Endometrial microvascular endothelial cells (primary cell): ENCODE measurements around the gene PTPRD. TPM values are rescaled to one million over a fixed set of nuclear protein-coding genes. Genes with fewer than 3 reads are reported as not detected.
"Not testable (repeated sequence)": the region's sequence is repeated elsewhere in the genome, so short reads cannot be mapped to it uniquely, and the experiment has no call there.

Experiments used
- in situ Hi-C: cut with HindIII; loops from 2 replicates; pipeline ENCODE4 v1.10.0; 2017; ENCODE audit warnings: low sequenced_read_pairs, low pct_unique_long_range_greater_than_20kb; ENCODE audit errors: inconsistent ontology term
- total RNA-seq: library from RNA; depleted of rRNA; stranded (reverse); fragments of >200 nt; gene quantifications from one replicate; pipeline ENCODE4 v1.2.3, GENCODE V29; 2015; ENCODE audit errors: inconsistent ontology term

PTPRD gene
- total RNA-seq, 1 donor from 2014 or later = under 0.01 TPM

- in situ Hi-C loops = no loop called here
These were observed 1089.2 kb downstream of the PTPRD start for GRCh38 chr9:9523476-9524139.

DNA sequence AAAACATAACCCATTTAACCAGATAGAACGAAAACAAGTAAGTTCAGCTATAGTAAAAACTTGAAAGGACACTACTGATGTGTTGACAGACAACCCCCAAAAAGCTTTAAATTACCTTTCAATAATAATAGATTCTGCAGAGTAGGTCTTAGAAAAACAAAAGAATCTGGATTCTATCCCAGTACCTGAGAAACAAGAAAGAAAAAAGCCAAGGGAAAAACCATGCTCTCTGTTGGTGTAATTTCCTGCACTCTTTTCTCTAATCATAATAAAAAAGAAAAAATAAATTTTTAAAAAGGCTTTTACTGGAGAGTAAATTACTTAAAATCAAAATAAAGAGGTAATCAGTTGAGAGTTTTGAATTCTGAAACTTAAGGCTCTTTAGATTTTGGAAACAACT, 1090.4 kb downstream of the PTPRD start:
- in situ Hi-C loops = no loop called here

DNA sequence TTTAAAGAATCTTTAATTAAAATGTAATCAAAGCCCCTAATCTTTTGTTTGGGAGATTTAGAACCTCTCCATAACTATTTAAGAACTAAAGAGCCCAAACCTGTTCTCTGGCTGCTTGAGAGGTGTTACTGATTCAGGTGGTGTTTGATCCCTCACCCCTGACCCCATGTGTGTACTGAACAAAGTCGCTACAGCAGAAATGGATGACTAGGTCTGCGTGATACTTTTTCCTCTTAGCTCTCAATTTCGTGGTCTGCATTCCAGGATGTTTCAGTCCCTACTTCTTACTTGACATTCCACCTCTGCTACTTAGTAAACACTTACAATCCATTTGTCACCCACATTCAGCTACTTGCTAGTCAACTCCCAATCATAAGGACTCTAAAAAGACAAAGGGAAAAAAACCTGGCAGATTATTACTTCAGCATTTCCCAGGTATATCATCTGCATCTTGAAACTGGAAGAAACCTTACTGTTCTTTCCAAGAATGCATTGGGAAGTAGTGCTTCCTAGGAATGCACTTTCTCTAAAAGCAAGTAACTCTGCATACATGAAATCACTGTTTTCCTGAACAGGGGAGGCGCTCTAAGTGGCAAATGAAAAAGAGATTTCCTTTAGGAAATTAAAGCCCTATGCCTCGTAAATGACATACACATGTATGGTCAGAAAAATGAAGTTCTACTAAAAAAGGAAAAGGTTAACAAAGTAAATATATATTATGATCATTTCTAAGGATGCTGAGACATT, 1091.6 kb downstream of the PTPRD start:
- in situ Hi-C loops = no loop called here

- in situ Hi-C loops = no loop called here
These were observed 1107.9 kb downstream of the PTPRD start for GRCh38 chr9:9504869-9505268.

GRCh38 chr9:9499546-9499945, 1113.3 kb downstream of the PTPRD start:
- in situ Hi-C loops = no loop called here

DNA sequence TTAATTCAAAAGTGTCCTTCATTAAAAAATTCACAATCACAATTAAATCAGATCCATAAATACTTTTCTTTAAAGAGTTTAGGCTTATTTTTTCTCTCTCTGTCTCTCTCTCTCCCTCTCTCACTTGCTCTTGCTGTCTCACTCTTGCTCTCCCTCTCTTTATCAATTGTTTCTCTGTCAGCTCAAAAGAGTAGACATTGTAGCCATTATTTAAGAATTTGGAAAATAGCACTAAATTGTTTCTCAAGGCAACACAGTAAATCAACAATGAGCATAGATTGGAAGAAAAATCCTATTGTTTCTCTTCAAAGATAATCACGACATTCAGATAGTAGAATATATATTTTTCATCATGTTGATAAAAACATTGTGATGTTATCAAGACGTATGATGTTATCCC, 1114.0 kb downstream of the PTPRD start:
- in situ Hi-C loops = no loop called here

- in situ Hi-C loops = no loop called here
These were observed 1114.7 kb downstream of the PTPRD start for GRCh38 chr9:9498128-9498527.

GRCh38 chr9:9494336-9494735, 1118.5 kb downstream of the PTPRD start:
- in situ Hi-C loops = no loop called here

- in situ Hi-C loops = no loop called here
These were observed 1120.3 kb downstream of the PTPRD start for GRCh38 chr9:9492506-9492905.

DNA sequence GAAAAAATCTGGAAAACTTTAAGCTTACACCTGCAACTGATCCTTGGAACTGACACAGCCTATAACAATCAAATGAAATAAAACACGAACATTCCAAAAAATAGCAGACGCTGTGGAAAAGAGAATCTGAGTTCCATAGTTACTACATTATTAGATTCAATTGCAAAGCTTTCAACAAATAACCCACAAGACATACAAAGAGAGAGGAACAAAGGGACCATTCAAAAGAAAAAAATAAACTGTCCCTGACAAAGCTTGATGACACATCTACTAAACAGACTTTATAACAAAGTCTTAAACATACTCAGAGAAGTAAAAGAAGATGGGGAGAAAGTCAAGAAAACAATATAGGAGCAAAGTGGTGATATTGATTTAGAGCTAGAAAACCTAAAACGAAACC, 1123.6 kb downstream of the PTPRD start:
- in situ Hi-C loops = no loop called here

DNA sequence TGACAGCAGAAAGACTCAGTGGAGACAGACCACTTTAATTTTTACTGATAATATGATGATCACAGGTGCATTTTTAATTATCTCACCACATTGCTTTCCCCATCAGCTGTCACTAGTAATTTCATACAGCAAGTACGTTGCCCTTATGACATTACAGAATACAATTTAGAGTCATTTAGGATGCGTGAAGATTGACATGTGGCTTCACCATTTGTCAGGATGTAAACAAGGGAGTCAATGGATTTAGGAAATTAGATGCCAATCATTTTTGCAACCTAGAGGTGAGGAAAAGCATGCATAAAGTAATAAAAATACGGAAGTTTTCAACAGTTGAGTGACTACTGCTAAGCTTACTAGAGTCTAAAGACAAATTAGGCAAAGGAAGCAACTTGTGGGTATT, 1129.6 kb downstream of the PTPRD start:
- in situ Hi-C loops = no loop called here

DNA sequence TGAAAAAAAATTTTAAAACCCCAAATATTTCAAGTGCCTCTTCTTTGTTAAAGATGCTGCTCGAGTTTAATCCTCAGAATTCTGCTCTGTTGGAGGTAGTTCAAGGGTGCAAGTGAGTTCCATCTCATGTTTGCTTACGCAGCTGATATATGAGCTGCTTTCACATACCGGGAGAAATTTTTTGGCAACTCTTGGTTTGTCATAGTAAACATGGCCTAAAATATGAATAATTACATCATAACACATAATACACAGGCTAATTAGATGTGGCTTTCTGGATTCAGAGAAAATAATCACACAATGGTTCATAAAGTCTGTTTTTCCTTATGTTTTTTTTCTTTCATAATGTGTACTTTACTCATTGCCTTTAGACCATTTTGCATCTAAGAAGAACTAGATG, 1134.1 kb downstream of the PTPRD start:
- in situ Hi-C loops = no loop called here

- in situ Hi-C loops = no loop called here
These were observed 1143.5 kb downstream of the PTPRD start for GRCh38 chr9:9469271-9469670.

GRCh38 chr9:9441874-9442273, 1170.9 kb downstream of the PTPRD start:
- in situ Hi-C loops = not testable (repeated sequence)

GRCh38 chr9:9437641-9438040, 1175.2 kb downstream of the PTPRD start:
- in situ Hi-C loops = no loop called here

DNA sequence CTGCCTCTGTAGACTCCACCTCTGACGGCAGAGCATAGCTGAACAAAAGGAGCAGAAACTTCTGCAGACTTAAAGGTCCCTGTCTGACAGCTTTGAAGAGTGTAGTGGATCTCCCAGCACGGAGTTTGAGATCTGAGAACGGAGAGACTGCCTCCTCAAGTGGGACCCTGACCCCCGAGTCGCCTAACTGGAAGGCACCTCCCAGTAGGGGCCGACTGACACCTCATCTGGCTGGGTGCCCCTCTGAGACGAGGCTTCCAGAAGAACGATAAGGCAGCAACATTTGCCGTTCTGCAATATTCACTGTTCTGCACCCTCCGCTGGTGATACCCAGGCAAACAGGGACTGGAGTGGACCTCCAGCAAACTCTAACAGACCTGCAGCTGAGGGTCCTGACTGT, 1186.3 kb downstream of the PTPRD start:
- in situ Hi-C loops = not testable (repeated sequence)

- in situ Hi-C loops = no loop called here
These were observed 1200.6 kb downstream of the PTPRD start for GRCh38 chr9:9412241-9412640.

- in situ Hi-C loops = no loop called here
These were observed 1202.1 kb downstream of the PTPRD start for GRCh38 chr9:9410736-9411135.

DNA sequence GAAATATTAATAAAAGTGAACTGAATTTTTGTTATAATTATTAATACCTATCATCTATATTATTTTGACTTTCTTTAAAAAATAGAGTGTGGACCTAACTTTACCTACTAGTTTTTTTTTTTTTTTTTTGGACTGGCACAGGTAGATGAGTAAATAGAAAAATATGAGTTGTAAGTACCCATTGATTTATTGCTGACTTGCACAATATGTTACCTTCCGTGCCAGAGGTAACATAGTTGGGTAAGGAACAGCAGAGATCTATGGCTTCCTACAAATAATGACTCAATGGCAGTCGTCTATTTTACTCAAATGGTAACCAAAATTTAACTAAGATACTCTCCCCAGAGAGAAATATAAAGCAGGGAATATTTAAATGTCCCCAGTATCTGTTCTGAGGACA, 1212.8 kb downstream of the PTPRD start:
- in situ Hi-C loops = no loop called here

- in situ Hi-C loops = no loop called here
These were observed 1216.3 kb downstream of the PTPRD start for GRCh38 chr9:9396518-9396917.

- in situ Hi-C loops = no loop called here
These were observed 1217.3 kb downstream of the PTPRD start for GRCh38 chr9:9395539-9395938.
